Vagina (tissue), 2 donors: Measurements from ENCODE around the gene TTC39C.

ENCODE experiments used
- CTCF ChIP-seq, 3 experiments: fragments of 450-650 bp in 2 of 3; fragments of 200-600 bp in 1 of 3; sonication (generic) in 1 of 3; IDR thresholded peaks; one replicate each; pipeline ENCODE4 v1.5.1; 2017 to 2019; ENCODE audit warnings: antibody characterized with exemption in 3 of 3, mild to moderate bottlenecking in 2 of 3, moderate library complexity in 2 of 3
- POLR2A ChIP-seq, 2 donors: fragments of 450-650 bp; IDR thresholded peaks; one replicate each; pipeline ENCODE4 v1.6.1; 2017; ENCODE audit warnings: antibody characterized with exemption in 2 of 2, mild to moderate bottlenecking in 2 of 2, moderate library complexity in 2 of 2

- TF ChIP-seq POLR2A (IDR thresholded peaks at IDR 0.05) (no peak), CTCF (IDR thresholded peaks at IDR 0.05) (no peak)
Measured at GRCh38 chr18:23986600-23987359, 27.8 kb upstream of the TTC39C start.
